B cell (primary cell): Measurements from ENCODE around the gene ACE. TPM values are rescaled to one million over a fixed set of nuclear protein-coding genes. Genes with fewer than 3 reads are reported as not detected.

Experiments used
- ATAC-seq: fragments of 200-7000 bp; cut with Tn5 transposase; one replicate; pipeline ENCODE4 v1.10.0; 2021; ENCODE audit warnings: low read depth, mild to moderate bottlenecking, moderate number of reproducible peaks, moderate library complexity
- CTCF ChIA-PET: fragments of 350-600 bp; sonication (Branson Sonifier 250); formaldehyde crosslinking; loops from one replicate; lab custom pipeline; 2021; ENCODE audit warnings: antibody characterized with exemption, inconsistent platforms; lab: Charles Lee
- POLR2A ChIA-PET: fragments of 350-600 bp; sonication (Branson Sonifier 250); formaldehyde crosslinking; loops from one replicate; lab custom pipeline; 2021; ENCODE audit warnings: antibody characterized with exemption; lab: Charles Lee
- DNase-seq: peaks from one replicate; pipeline ENCODE4 v3.0.0; 2013
- H2AFZ ChIP-seq: 2 replicates; pipeline ENCODE4 v1.6.1; 2012; ENCODE audit warnings: mild to moderate bottlenecking, low read depth, low read length; ENCODE audit not compliant: insufficient read depth, poor library complexity, severe bottlenecking
- H3K27ac ChIP-seq, 2 donors: 1 replicate in 1 of 2; 2 replicates in 1 of 2; pipeline ENCODE4 v1.5.1; 2012 to 2013; ENCODE audit warnings: low read length in 2 of 2, mild to moderate bottlenecking in 2 of 2, moderate library complexity in 1 of 2
- H3K27me3 ChIP-seq, 4 experiments: fragments of 200-600 bp in 1 of 4; sonication (generic) in 1 of 4; replicated peaks in 1 of 4; 1 replicate in 2 of 4; 2 replicates in 2 of 4; pipeline versions ENCODE4 v1.6.1 to v1.7.0; 2013 to 2016; ENCODE audit warnings: low read length in 3 of 4, mild to moderate bottlenecking in 2 of 4, mixed read lengths in 1 of 4, moderate library complexity in 1 of 4; ENCODE audit not compliant: insufficient read depth in 4 of 4, control insufficient read depth in 3 of 4; ENCODE audit errors: control extremely low read depth in 1 of 4
- H3K36me3 ChIP-seq, 2 experiments: replicated peaks in 1 of 2; 1 replicate in 1 of 2; 2 replicates in 1 of 2; pipeline versions ENCODE4 v1.6.1 to v1.7.1; 2013; ENCODE audit warnings: low read length in 1 of 2; ENCODE audit not compliant: insufficient read depth in 2 of 2, control insufficient read depth in 1 of 2; ENCODE audit errors: control extremely low read depth in 1 of 2, extremely low read depth in 1 of 2
- H3K4me1 ChIP-seq, 2 donors: fragments of 200-600 bp in 1 of 2; sonication (generic) in 1 of 2; 1 replicate in 1 of 2; 2 replicates in 1 of 2; pipeline versions ENCODE4 v1.5.1 to v1.6.1; 2013 to 2017; ENCODE audit warnings: low read length in 2 of 2; ENCODE audit not compliant: control insufficient read depth in 2 of 2, insufficient read depth in 2 of 2
- H3K4me2 ChIP-seq: replicated peaks from 2 replicates; pipeline ENCODE3; 2012; ENCODE audit warnings: mild to moderate bottlenecking, low read depth, low read length; ENCODE audit not compliant: poor library complexity, severe bottlenecking
- H3K4me3 ChIP-seq, 5 experiments: fragments of 200-600 bp in 1 of 5; sonication (generic) in 1 of 5; 1 replicate in 3 of 5; 2 replicates in 2 of 5; pipeline versions ENCODE4 v1.5.1 to v1.7.0; 2011 to 2016; ENCODE audit warnings: low read length in 4 of 5, mild to moderate bottlenecking in 4 of 5, low read depth in 2 of 5, control low read depth in 1 of 5, moderate library complexity in 1 of 5; ENCODE audit not compliant: insufficient read depth in 1 of 5; ENCODE audit errors: control extremely low read depth in 1 of 5, extremely low read depth in 1 of 5
- H3K79me2 ChIP-seq: fragments of 200-600 bp; sonication (generic); one replicate; pipeline ENCODE4 v1.6.0; 2016; ENCODE audit warnings: low read length; ENCODE audit not compliant: control insufficient read depth, insufficient read depth
- H3K9ac ChIP-seq: fragments of 200-600 bp; sonication (generic); 2 replicates; pipeline ENCODE4 v1.6.1; 2017; ENCODE audit warnings: mild to moderate bottlenecking, low read length, moderate library complexity
- H3K9me3 ChIP-seq, 3 donors: one replicate each; pipeline versions ENCODE4 v1.6.1 to v1.7.1; 2013; ENCODE audit warnings: low read length in 2 of 3; ENCODE audit not compliant: control insufficient read depth in 2 of 3, insufficient read depth in 1 of 3; ENCODE audit errors: control extremely low read depth in 1 of 3
- H4K20me1 ChIP-seq: 2 replicates; pipeline ENCODE4 v1.6.0; 2012; ENCODE audit warnings: mild to moderate bottlenecking, low read length; ENCODE audit not compliant: insufficient read depth, control insufficient read depth, poor library complexity, severe bottlenecking
- H3K27ac Mint-ChIP-seq: one replicate; pipeline ENCODE4 v1.8.0; 2021; ENCODE audit warnings: mixed read lengths
- H3K27me3 Mint-ChIP-seq: one replicate; pipeline ENCODE4 v1.8.0; 2021; ENCODE audit warnings: mixed read lengths
- H3K4me1 Mint-ChIP-seq: one replicate; pipeline ENCODE4 v1.8.0; 2021; ENCODE audit warnings: mixed read lengths
- H3K4me3 Mint-ChIP-seq: one replicate; pipeline ENCODE4 v1.8.0; 2021; ENCODE audit warnings: mixed read lengths
- H3K9me3 Mint-ChIP-seq: one replicate; pipeline ENCODE4 v1.8.0; 2022; ENCODE audit warnings: mixed read lengths; ENCODE audit not compliant: insufficient read depth
- CTCF ChIP-seq: fragments of 200-600 bp; IDR thresholded peaks from one replicate; pipeline ENCODE4 v1.8.0; 2022; ENCODE audit warnings: antibody characterized with exemption, mild to moderate bottlenecking
- EZH2 ChIP-seq: IDR thresholded peaks from 2 replicates; pipeline ENCODE4 v1.6.1; 2012; ENCODE audit warnings: borderline replicate concordance, low read depth, mild to moderate bottlenecking, moderate library complexity, low read length; ENCODE audit not compliant: insufficient read depth, poor library complexity, severe bottlenecking
- WGBS: methylation state at CpG from one replicate; pipeline ENCODE4 v1.1.5; 2013; ENCODE audit warnings: missing lambda C conversion rate; ENCODE audit not compliant: insufficient coverage; 5-methylcytosine and 5-hydroxymethylcytosine counted together
- intact Hi-C: fragments of 100-400 bp; cut with micrococcal nuclease; formaldehyde crosslinking; loops from one replicate; pipeline ENCODE4 v1.10.0; 2022
- polyA plus RNA-seq: library from polyadenylated mRNA; depleted of rRNA; stranded (reverse); fragments of >200 nt; gene quantifications from 2 replicates; pipeline ENCODE4 v1.2.3, GENCODE V29; 2012
- total RNA-seq, 2 donors: library from RNA; stranded (reverse); fragments of 120-200 nt in 1 of 2; gene quantifications; 1 replicate in 1 of 2; 2 replicates in 1 of 2; pipeline versions ENCODE4 v1.2.3 to v1.2.4, GENCODE V29; 2013 to 2022

ACE gene
- total and polyA plus RNA-seq, 2 donors (not counting 1 experiment from before 2014, with no cell fraction given): 0.67 to 2.6 TPM

DNA sequence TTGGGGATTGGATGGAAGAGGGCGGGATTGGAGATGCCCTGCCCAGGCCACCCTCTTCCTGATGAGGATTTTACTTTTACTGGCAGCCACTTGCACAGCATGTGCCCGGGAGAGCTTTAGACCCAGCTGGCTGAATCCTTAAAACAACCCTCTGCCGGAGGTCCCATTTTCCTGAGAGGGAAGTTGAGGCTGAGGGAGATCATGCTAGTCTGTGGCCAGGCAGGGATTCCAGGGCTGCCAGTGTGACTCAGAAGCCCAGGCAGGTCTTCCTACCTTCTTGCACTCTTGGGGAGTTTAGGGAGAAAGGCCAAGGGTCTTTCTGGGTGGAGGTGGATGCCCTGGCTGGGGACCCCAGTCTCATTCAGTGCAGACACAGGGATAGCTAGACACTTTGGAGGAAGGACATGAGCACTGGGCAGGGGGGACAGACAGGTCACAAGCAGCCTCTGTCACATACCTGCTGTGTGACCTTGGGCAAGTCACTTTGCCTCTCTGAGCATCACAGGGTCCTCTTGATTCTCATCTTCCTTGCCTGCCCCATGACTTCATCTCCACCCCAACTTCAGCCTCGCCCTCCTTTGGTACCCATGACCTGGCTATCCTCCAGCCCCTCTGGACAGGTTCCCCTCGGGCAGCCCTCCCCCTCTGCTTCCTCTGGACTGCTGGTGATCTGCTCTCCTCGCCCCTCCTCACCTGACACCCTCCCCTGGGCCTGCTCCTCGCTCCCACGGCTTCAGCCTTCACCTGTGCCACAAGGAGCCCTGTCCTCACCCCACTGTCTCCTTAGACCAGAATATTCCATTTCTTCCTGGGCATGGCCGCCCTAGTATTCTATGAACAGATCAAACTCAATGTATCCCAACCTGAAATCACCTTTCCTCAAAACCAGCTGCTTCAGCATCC is 62.1 kb downstream of the ACE start:
- Histone ChIP-seq H3K4me2 (peak overlapping the region; percentile 60), H3K4me1 (peaks cover 12% of the 10 kb centered on the region in 2 donors), H3K36me3 (no peaks in the 10 kb centered on the region), H3K9me3 (no peaks in the 10 kb centered on the region), H3K9ac (no peak overlapping the region), H2AFZ (peak overlapping the region; percentile 46), H3K27ac (no peak overlapping the region), H4K20me1 (no peaks in the 10 kb centered on the region), H3K79me2 (peaks cover 8% of the 10 kb centered on the region), H3K4me3 (no peak overlapping the region), H3K27me3 (peaks cover 0 to 30% (median 18%) of the 10 kb centered on the region in 4 experiments)
- 78% methylated on average over 8 of the region's 9 CpGs for WGBS
- intact Hi-C loops: no loop called here
- POLR2A ChIA-PET: no interaction called here
- Mint-ChIP-seq H3K27ac (no peak overlapping the region), H3K9me3 (no peaks in the 10 kb centered on the region), H3K4me3 (peak overlapping the region; percentile 53), H3K27me3 (peaks cover 39% of the 10 kb centered on the region), H3K4me1 (peaks cover 5% of the 10 kb centered on the region)
- DNase-seq (no peak), ATAC-seq (no peak)
- CTCF ChIA-PET: no interaction called here
- TF ChIP-seq CTCF (no peak), EZH2 (no peak)

- Histone ChIP-seq H3K4me1 (peaks cover 12% of the 10 kb centered on the region in 2 donors), H3K4me2 (no peak overlapping the region), H3K4me3 (no peak overlapping the region), H3K9me3 (no peaks in the 10 kb centered on the region), H3K36me3 (no peaks in the 10 kb centered on the region), H2AFZ (no peak overlapping the region), H3K79me2 (peaks cover 22% of the 10 kb centered on the region), H3K27ac (no peak overlapping the region), H3K27me3 (peaks cover 0 to 30% (median 18%) of the 10 kb centered on the region in 4 experiments), H3K9ac (no peak overlapping the region), H4K20me1 (no peaks in the 10 kb centered on the region)
- ATAC-seq (no peak), DNase-seq (no peak)
- ChIA-PET POLR2A (no interaction called here), CTCF (no interaction called here)
- no peaks in the 10 kb centered on the region for H3K9me3 Mint-ChIP-seq
- H3K27me3 Mint-ChIP-seq: peaks cover 35% of the 10 kb centered on the region
- H3K27ac Mint-ChIP-seq: no peak overlapping the region
- H3K4me3 Mint-ChIP-seq: no peak overlapping the region
- no peak for TF ChIP-seq EZH2
- TF ChIP-seq CTCF: no peak
- 62% methylated on average over 4 of the region's 4 CpGs for WGBS
- intact Hi-C loops: no loop called here
- peaks cover 5% of the 10 kb centered on the region for H3K4me1 Mint-ChIP-seq
Observed at GRCh38 chr17:63540590-63540989, 63.7 kb downstream of the ACE start.
